Stomach (tissue), 9 donors: ENCODE measurements around the gene RNF4. TPM values are rescaled to one million over a fixed set of nuclear protein-coding genes. Genes with fewer than 3 reads are reported as not detected.

ENCODE experiments used
- DNase-seq, 2 donors: peaks; one replicate each; pipeline versions ENCODE4 v3.0.0 to v3.0.0-alpha.2; 2013 to 2019
- H3K27ac ChIP-seq, 5 donors: fragments of 200-600 bp in 4 of 5; sonication (generic) in 4 of 5; one replicate each; pipeline ENCODE4 v1.5.1; 2013 to 2019; ENCODE audit warnings: mild to moderate bottlenecking in 1 of 5, moderate library complexity in 1 of 5
- H3K27me3 ChIP-seq, 3 donors: fragments of 200-600 bp; sonication (generic); one replicate each; pipeline ENCODE4 v1.5.1; 2017 to 2019; ENCODE audit warnings: mixed run types in 1 of 3
- H3K36me3 ChIP-seq, 4 donors: fragments of 200-600 bp; sonication (generic); 1 replicate in 3 of 4; 2 replicates in 1 of 4; pipeline ENCODE4 v1.5.1; 2016 to 2019
- H3K4me1 ChIP-seq, 4 donors: fragments of 200-600 bp; sonication (generic); one replicate each; pipeline ENCODE4 v1.5.1; 2016 to 2019
- H3K4me3 ChIP-seq, 4 donors: fragments of 200-600 bp; sonication (generic) in 3 of 4; one replicate each; pipeline ENCODE4 v1.5.1; 2016 to 2019; ENCODE audit warnings: mild to moderate bottlenecking in 1 of 4
- H3K9me3 ChIP-seq, 4 donors: fragments of 200-600 bp; sonication (generic); one replicate each; pipeline ENCODE4 v1.5.1; 2016 to 2019
- EP300 ChIP-seq: sonication (generic); formaldehyde crosslinking; IDR thresholded peaks from one replicate; pipeline ENCODE4 v1.6.1; 2017; ENCODE audit warnings: antibody characterized with exemption
- POLR2A ChIP-seq, 4 donors: fragments of 450-650 bp; IDR thresholded peaks; one replicate each; pipeline ENCODE4 v1.6.1; 2016; ENCODE audit warnings: antibody characterized with exemption in 4 of 4, control low read depth in 2 of 4, mild to moderate bottlenecking in 1 of 4, moderate library complexity in 1 of 4
- POLR2AphosphoS5 ChIP-seq, 3 donors: sonication (generic); formaldehyde crosslinking; IDR thresholded peaks; one replicate each; pipeline ENCODE4 v1.6.1; 2016; ENCODE audit warnings: antibody characterized with exemption in 3 of 3
- whole genome bisulfite sequencing, 5 donors: extraction: QIAGEN DNeasy Blood & Tissue Kit in 3 of 5; methylation state at CpG; one replicate each; pipeline versions ENCODE4 v1.1.5 to v1.1.7; 2013 to 2018; 5-methylcytosine and 5-hydroxymethylcytosine counted together
- intact Hi-C: fragments of 100-400 bp; cut with DNase I; formaldehyde crosslinking; loops from one replicate; pipeline ENCODE4 v1.15.1; 2023; ENCODE audit warnings: low total_unique reads
- polyA plus RNA-seq, 3 donors: library from polyadenylated mRNA; stranded (reverse); fragments of 200-250 nt; gene quantifications; one replicate each; pipeline ENCODE4 v1.2.3, GENCODE V29; 2013
- total RNA-seq, 5 donors: library from RNA; depleted of rRNA; stranded (reverse); fragments of >200 nt; gene quantifications; one replicate each; pipeline versions ENCODE4 v1.1.0 to v1.2.3, GENCODE V29; 2014 to 2016
- TF ChIP-seq, protein P1 (sequence below), 7 experiments: fragments of 450-650 bp in 4 of 7; fragments of 200-600 bp in 3 of 7; sonication (generic) in 3 of 7; IDR thresholded peaks; one replicate each; pipeline ENCODE4 v1.5.1; 2016 to 2019; ENCODE audit warnings: antibody characterized with exemption in 7 of 7, control low read depth in 2 of 7, mild to moderate bottlenecking in 1 of 7
- donor health status: healthy with polysubstance abuse.
- donor health status: Bipolar disorder and iron deficiency.
- donor health status: healthy.

RNF4 gene
- total and polyA plus RNA-seq, 8 donors = 5.3 to 75.2 (median 29.0) TPM

DNA sequence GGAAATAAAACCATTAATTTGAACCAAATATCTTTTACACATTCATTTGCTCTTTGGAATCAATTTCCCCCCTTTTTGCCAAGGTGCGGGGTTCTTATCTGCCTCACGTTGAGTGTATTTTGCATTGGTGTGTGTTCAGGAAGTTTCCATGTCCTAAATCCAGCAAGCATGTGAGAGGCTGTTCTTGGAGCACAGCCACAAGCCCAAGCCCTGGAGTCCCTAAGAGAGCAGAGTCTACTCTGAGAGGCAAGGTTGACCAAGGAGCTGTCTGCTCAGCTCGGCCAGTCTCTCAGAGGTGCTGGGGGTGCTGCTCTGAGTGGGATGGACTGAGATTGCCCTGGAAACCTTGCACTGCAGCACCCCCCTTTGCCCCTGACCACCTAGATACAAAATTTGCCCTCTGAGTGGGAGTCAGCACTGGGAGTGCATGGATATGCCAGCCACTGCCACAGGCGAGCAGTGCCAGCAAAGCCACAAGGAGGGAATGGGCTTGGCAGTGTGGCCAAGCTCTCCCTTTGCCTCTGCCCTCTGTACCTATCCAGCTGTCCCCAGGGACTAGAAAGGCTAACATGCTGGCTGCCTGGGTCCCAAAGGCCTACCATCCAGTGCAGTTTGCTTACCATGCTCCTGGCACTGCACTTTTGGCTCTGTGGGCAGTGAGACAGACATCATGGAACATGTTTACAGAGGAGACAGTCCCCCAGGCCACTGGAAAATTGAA lies 47.1 kb downstream of the RNF4 start:
- Histone ChIP-seq H3K4me3 (no peak overlapping the region), H3K27ac (peak overlapping the region; percentile 24 to 79 (median 62)), H3K36me3 (peaks cover 31 to 58% (median 52%) of the 10 kb centered on the region in 4 donors), H3K27me3 (no peaks in the 10 kb centered on the region), H3K4me1 (peaks cover 10 to 24% (median 16%) of the 10 kb centered on the region in 4 donors), H3K9me3 (no peaks in the 10 kb centered on the region)
- TF ChIP-seq, protein P1, sequence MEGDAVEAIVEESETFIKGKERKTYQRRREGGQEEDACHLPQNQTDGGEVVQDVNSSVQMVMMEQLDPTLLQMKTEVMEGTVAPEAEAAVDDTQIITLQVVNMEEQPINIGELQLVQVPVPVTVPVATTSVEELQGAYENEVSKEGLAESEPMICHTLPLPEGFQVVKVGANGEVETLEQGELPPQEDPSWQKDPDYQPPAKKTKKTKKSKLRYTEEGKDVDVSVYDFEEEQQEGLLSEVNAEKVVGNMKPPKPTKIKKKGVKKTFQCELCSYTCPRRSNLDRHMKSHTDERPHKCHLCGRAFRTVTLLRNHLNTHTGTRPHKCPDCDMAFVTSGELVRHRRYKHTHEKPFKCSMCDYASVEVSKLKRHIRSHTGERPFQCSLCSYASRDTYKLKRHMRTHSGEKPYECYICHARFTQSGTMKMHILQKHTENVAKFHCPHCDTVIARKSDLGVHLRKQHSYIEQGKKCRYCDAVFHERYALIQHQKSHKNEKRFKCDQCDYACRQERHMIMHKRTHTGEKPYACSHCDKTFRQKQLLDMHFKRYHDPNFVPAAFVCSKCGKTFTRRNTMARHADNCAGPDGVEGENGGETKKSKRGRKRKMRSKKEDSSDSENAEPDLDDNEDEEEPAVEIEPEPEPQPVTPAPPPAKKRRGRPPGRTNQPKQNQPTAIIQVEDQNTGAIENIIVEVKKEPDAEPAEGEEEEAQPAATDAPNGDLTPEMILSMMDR (IDR thresholded peaks at IDR 0.05) = no peak
- TF ChIP-seq POLR2A (IDR thresholded peaks at IDR 0.05) (no peak), EP300 (no peak)
- WGBS, 5 donors = 21 to 44% (median 25%) methylated on average over 4 of the region's 4 CpGs
- peak; percentile 20 to 79 for DNase-seq
- intact Hi-C loops = no loop called here

DNA sequence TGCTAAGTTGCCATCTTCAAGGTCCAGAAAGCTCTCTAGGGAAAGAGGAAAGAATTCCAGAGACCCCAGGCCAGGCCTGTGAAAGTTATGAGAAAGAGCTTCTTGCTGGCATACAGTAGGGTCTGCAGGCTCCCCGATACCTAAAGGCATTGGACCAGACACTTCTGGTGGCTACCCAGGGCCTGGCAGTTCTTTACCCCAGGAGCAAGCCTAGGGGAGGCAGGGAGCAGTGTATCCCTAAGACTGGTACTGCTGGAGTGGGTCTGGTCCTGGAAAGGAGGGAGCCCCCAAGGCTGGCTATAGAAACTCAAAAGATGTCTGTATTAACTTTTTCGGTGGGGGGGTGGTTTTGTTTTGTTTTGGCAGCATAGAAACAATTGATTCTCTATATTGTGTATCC lies 47.7 kb downstream of the RNF4 start:
- H3K4me1 ChIP-seq = peaks cover 10 to 24% (median 16%) of the 10 kb centered on the region in 4 donors
- TF ChIP-seq POLR2A (IDR thresholded peaks at IDR 0.05) (no peak), POLR2AphosphoS5 (IDR thresholded peaks at IDR 0.05) (no peak), EP300 (no peak)
- TF ChIP-seq, protein P1 (IDR thresholded peaks at IDR 0.05) = no peak
- peak overlapping the region; percentile 24 to 79 (median 62) for H3K27ac ChIP-seq
- WGBS, 5 donors = 78 to 97% (median 86%) methylated on average over 2 of the region's 2 CpGs
- no peak for DNase-seq
- H3K27me3 ChIP-seq = no peaks in the 10 kb centered on the region
- H3K9me3 ChIP-seq = no peaks in the 10 kb centered on the region
- intact Hi-C loops = no loop called here
- H3K36me3 ChIP-seq = peaks cover 31 to 55% (median 49%) of the 10 kb centered on the region in 4 donors
- no peak overlapping the region for H3K4me3 ChIP-seq

DNA sequence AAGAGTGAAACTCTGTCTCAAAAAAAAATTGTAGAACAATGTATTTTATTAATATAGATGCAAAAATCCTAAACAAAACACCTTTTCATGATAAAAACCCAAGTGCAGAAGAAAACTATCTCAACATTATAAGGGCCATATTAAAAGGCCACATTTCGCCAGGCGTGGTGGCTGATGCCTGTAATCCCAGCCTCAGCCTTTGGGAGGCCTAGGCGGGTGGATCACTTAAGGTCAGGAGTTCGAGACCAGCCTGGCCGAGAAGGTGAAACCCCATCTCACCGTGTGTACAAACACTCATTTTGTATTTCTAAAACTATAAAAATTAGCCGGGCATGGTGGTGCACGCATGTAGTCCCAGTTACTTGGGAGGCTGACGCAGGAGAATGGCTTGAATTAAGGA lies 57.7 kb downstream of the RNF4 start:
- WGBS, 5 donors = 91 to 95% (median 94%) methylated on average over 9 of the region's 9 CpGs
- H3K36me3 ChIP-seq = no peaks in the 10 kb centered on the region
- no peak for TF ChIP-seq POLR2A (IDR thresholded peaks at IDR 0.05)
- no peak for TF ChIP-seq POLR2AphosphoS5 (IDR thresholded peaks at IDR 0.05)
- TF ChIP-seq, protein P1 (IDR thresholded peaks at IDR 0.05) = no peak
- no peak for TF ChIP-seq EP300
- intact Hi-C loops = no loop called here
- H3K27me3 ChIP-seq = no peaks in the 10 kb centered on the region
- no peak overlapping the region for H3K4me3 ChIP-seq
- no peak overlapping the region for H3K27ac ChIP-seq
- H3K9me3 ChIP-seq = no peaks in the 10 kb centered on the region
- DNase-seq = no peak
- H3K4me1 ChIP-seq = no peaks in the 10 kb centered on the region

DNA sequence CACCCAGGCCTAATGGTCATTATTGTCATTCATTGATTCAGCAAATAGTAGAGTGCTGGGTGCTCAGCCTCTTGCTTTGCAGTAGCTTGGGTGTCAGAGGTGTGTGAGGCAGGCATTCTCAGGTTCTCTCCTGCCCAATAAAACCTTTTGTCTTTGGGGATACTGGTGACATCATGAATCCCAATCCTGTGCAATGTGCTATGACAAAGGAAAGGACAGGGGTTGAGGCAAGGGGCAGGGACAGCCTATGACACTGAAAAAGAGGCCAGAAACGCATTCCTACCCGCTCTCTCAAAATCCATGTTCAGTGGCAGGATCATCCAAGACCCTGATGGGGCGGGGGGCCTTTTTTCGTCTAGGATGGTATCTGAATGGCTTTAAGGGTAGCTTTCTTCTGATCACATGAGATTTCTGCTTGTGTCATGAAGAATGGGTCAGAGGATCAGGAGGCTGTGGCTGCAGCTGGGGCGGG lies 66.0 kb downstream of the RNF4 start:
- Histone ChIP-seq H3K9me3 (no peaks in the 10 kb centered on the region), H3K4me1 (peaks cover 30 to 37% (median 34%) of the 10 kb centered on the region in 4 donors), H3K4me3 (peak overlapping the region; percentile 85 to 99 (median 93)), H3K36me3 (no peaks in the 10 kb centered on the region), H3K27me3 (no peaks in the 10 kb centered on the region), H3K27ac (peak overlapping the region in 4 of 5 donors; percentile 90 to 98 (median 94))
- intact Hi-C loops = loop anchor here (10.0 kb wide), 1 partner anchor 60 kb away; no protein-coding TSS in a partner anchor
- peak in 1 of 2 donors; percentile 23 for DNase-seq
- 57 to 71% (median 67%) methylated on average over 5 of the region's 5 CpGs for WGBS, 5 donors
- TF ChIP-seq, protein P1 (IDR thresholded peaks at IDR 0.05) = no peak
- TF ChIP-seq POLR2AphosphoS5 (IDR thresholded peaks at IDR 0.05) = no peak
- no peak for TF ChIP-seq EP300
- TF ChIP-seq POLR2A (IDR thresholded peaks at IDR 0.05) = no peak
